Skeletal muscle satellite cell (primary cell): ENCODE results near the gene ANG.
"Not testable (repeated sequence)": the region's sequence is repeated elsewhere in the genome, so short reads cannot be mapped to it uniquely, and the experiment has no call there.

ENCODE experiments used
- H3K27me3 ChIP-seq: 2 replicates; pipeline ENCODE4 v1.7.0; 2013; ENCODE audit warnings: low read length; ENCODE audit not compliant: control insufficient read depth, insufficient read depth
- H3K36me3 ChIP-seq: 2 replicates; pipeline ENCODE4 v1.7.0; 2013; ENCODE audit warnings: mild to moderate bottlenecking, control low read depth, low read length; ENCODE audit not compliant: insufficient read depth
- H3K4me1 ChIP-seq: 2 replicates; pipeline ENCODE4 v1.7.0; 2013; ENCODE audit warnings: low read length; ENCODE audit not compliant: control insufficient read depth, insufficient read depth
- H3K4me2 ChIP-seq: 2 replicates; pipeline ENCODE4 v1.7.0; 2013; ENCODE audit warnings: mild to moderate bottlenecking, low read length
- H3K4me3 ChIP-seq: 2 replicates; pipeline ENCODE4 v1.7.0; 2013; ENCODE audit warnings: low read length
- H3K9ac ChIP-seq: 2 replicates; pipeline ENCODE4 v1.7.0; 2013; ENCODE audit warnings: mild to moderate bottlenecking, low read depth, low read length, moderate library complexity
- H3K9me3 ChIP-seq: replicated peaks from 2 replicates; pipeline ENCODE4 v1.7.0; 2013; ENCODE audit warnings: mild to moderate bottlenecking, control low read depth, low read length

The ANG gene

DNA sequence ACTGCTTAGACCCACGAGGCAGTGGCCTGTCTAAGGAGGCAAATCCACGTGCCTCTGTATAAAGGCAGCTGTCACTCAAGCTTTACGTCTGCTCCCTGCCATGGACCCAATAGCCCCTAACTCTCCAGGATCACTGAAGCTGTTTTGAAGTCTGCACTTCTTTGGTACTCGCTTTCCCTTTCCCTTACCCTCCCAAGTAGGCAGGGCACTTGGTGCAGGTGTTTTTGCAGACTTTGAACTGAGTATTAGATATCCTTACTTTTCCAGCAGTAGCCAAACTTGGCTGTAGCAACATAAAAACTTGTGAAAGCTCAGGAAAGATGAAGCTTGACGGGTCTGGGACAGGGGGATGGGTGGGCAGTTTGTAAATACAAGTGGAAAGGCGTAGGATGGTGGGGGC is 29.2 kb upstream of the ANG start:
- H3K4me2 ChIP-seq = no peak overlapping the region
- H3K36me3 ChIP-seq = no peaks in the 10 kb centered on the region
- H3K9me3 ChIP-seq = no peaks in the 10 kb centered on the region
- H3K4me3 ChIP-seq = no peak overlapping the region
- peaks cover 62% of the 10 kb centered on the region for H3K27me3 ChIP-seq
- no peak overlapping the region for H3K9ac ChIP-seq
- no peaks in the 10 kb centered on the region for H3K4me1 ChIP-seq

DNA sequence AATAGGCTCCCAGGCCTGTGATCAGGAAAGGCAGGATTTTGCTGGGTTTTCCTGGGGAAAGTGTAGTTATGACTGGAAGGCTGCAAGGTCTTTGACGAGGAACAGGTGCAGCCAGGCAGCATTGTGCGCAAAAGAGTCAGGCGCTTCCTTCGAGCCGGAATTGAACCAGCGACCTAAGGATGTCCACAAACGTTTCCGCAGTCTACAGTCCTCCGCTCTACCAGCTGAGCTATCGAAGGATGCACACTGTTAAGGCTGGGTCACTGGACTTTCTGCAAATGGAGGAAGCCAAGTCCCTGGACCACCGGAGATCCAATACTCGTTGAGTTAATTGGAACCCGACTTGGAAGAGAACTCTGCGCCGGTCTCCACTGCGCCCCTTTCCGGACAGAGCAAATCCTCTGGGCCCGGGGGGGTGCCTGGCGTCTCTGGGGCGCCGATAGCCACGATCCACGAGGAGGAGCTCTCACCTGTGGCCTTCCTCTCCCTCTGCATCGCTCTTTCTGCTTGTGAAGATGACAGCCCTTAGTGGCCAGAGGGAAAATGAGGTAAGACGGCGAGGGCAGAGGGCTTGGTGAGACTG is 28.7 kb upstream of the ANG start:
- Histone ChIP-seq H3K9me3 (no peaks in the 10 kb centered on the region), H3K36me3 (no peaks in the 10 kb centered on the region), H3K9ac (no peak overlapping the region), H3K4me1 (no peaks in the 10 kb centered on the region), H3K27me3 (peaks cover 67% of the 10 kb centered on the region), H3K4me3 (no peak overlapping the region), H3K4me2 (no peak overlapping the region)

DNA sequence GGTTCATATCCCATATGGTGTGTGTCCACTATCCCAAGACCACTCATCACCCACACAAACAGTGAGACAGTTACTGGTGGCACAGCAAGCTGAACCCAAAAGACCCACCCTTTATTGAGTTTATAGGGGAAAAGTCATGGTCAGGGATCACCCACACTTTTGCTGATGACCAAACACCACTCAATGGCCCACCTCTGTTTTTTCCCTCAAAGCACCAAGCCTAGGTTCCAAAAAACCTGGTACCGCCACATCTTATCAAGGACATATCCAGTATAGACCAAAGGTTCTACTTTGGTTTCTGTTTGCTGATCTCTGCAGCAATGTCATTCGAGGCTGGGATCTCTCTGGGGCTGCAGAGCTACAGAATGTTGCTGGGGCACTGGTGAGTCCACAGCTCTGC is 27.4 kb upstream of the ANG start:
- no peak overlapping the region for H3K4me3 ChIP-seq
- H3K9ac ChIP-seq = no peak overlapping the region
- H3K9me3 ChIP-seq = no peaks in the 10 kb centered on the region
- H3K36me3 ChIP-seq = no peaks in the 10 kb centered on the region
- H3K4me1 ChIP-seq = no peaks in the 10 kb centered on the region
- H3K4me2 ChIP-seq = no peak overlapping the region
- H3K27me3 ChIP-seq = peaks cover 66% of the 10 kb centered on the region

- peak overlapping the region; percentile 10 for H3K4me3 ChIP-seq
- H3K9ac ChIP-seq = no peak overlapping the region
- H3K27me3 ChIP-seq = peaks cover 62% of the 10 kb centered on the region
- H3K36me3 ChIP-seq = no peaks in the 10 kb centered on the region
- peak overlapping the region; percentile 43 for H3K4me2 ChIP-seq
- H3K9me3 ChIP-seq = no peaks in the 10 kb centered on the region
- no peaks in the 10 kb centered on the region for H3K4me1 ChIP-seq
These were observed 25.4 kb upstream of the ANG start for GRCh38 chr14:20662968-20663732.

DNA sequence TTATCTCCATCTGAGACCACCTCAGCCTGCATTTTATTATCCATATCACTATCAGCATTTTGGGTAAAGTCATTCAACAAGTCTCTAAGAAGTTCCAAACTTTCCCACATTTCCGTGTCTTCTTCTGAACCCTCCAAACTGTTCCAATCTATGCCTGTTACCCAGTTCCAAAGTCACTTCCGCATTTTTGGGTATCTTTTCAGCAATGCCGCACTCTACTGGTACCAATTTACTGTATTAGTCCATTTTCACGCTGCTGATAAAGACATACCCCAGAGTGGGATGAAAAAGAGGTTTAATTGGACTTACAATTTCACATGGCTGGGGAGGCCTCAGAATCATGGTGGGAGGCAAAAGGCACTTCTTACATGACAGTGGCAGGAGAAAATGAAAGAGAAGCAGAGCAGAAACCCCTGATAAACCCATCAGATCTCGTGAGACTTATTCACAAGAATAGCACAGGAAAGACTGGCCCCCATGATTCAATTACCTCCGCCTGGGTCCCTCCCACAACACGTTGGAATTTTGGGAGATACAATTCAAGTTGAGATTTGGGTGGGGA is 22.1 kb upstream of the ANG start:
- H3K4me3 ChIP-seq, H3K9ac ChIP-seq, H3K4me2 ChIP-seq, H3K4me1 ChIP-seq, H3K9me3 ChIP-seq, H3K36me3 ChIP-seq: not testable (repeated sequence)
- H3K27me3 ChIP-seq = peaks cover 45% of the 10 kb centered on the region

DNA sequence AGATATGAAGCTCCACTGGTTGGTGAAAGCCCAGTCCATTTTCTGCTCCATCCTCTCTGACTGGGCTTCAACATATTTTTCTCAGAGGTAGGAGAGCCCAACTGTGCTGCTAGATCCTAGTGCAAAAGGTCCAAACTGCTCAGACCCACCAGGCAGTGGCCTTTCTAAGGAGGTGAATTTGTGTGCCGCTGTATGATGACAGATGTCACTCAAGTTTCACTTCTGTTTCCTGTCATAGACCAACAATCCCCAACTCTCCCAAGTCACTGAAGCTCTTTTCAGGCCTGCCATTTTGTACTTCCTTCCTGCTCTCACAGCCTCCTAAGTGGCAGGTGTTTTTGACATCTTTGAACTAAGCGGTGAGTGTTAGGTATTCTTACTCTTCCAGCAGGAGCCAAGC is 20.6 kb upstream of the ANG start:
- Histone ChIP-seq H3K4me2 (no peak overlapping the region), H3K9me3 (no peaks in the 10 kb centered on the region), H3K36me3 (no peaks in the 10 kb centered on the region), H3K27me3 (peaks cover 37% of the 10 kb centered on the region), H3K4me3 (no peak overlapping the region), H3K4me1 (no peaks in the 10 kb centered on the region), H3K9ac (no peak overlapping the region)

GRCh38 chr14:20668969-20669368 is 19.6 kb upstream of the ANG start:
- H3K9me3 ChIP-seq = no peaks in the 10 kb centered on the region
- H3K9ac ChIP-seq = no peak overlapping the region
- no peaks in the 10 kb centered on the region for H3K4me1 ChIP-seq
- H3K27me3 ChIP-seq = peaks cover 29% of the 10 kb centered on the region
- H3K4me3 ChIP-seq = no peak overlapping the region
- no peaks in the 10 kb centered on the region for H3K36me3 ChIP-seq
- no peak overlapping the region for H3K4me2 ChIP-seq

DNA sequence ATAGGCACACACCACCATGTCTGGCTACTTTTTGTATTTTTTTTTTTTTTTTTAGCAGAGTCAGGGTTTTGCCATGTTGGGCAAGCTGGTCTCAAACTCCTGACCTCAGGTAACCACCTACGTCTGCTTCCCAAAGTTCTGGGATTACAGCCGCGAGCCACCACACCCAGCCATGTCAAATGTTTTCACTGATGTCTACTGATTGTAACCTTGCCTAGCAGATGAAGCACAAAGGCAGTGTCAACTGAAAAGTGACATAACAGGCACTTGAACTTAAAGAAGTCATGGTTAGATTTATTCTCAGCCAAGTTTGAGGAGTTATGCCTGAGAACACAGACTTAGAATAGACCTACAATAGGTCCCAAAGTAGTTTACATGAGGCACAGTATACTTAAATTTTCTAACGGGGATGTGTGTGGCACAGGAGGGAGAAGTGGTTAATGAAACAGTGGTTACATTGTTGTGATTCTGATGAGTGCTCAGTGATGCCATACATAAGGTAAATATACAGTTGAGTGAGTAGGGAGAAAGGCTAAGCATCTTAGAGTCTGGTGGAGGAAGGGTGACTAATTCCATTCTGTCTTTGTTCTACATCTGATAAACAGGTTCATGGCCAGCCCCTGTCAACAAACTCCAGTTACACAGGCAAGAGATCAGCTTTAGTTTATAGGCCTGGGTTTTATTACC is 16.8 kb upstream of the ANG start:
- Histone ChIP-seq H3K4me2 (no peak overlapping the region), H3K36me3 (no peaks in the 10 kb centered on the region), H3K9ac (no peak overlapping the region), H3K4me1 (no peaks in the 10 kb centered on the region), H3K9me3 (no peaks in the 10 kb centered on the region), H3K27me3 (peaks cover 22% of the 10 kb centered on the region), H3K4me3 (no peak overlapping the region)

DNA sequence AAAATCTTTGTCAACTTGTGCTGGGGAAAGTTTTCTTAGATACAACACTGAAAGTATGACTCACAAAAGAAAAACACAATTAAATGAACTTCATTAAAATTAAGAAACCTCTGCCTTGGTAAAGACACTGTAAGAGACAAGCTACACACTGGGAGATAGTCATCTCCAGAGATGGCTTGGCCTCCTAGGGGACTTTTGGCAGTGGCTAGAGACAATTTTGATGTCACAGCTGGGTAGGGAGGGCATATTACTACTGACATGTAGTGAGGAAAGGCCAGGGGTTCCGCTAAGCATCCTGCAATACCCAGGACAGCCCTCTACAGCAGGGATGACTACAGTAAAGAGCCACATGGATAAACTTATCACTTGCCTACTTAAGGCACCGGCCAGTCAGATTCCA is 12.9 kb upstream of the ANG start:
- Histone ChIP-seq H3K27me3 (peaks cover 13% of the 10 kb centered on the region), H3K4me2 (no peak overlapping the region), H3K9me3 (no peaks in the 10 kb centered on the region), H3K4me3 (no peak overlapping the region), H3K36me3 (no peaks in the 10 kb centered on the region), H3K4me1 (peaks cover 5% of the 10 kb centered on the region), H3K9ac (no peak overlapping the region)

- Histone ChIP-seq H3K4me1 (peaks cover 9% of the 10 kb centered on the region), H3K9me3 (no peaks in the 10 kb centered on the region), H3K27me3 (peaks cover 13% of the 10 kb centered on the region), H3K9ac (no peak overlapping the region), H3K4me3 (no peak overlapping the region), H3K36me3 (no peaks in the 10 kb centered on the region), H3K4me2 (no peak overlapping the region)
These were observed 12.5 kb upstream of the ANG start for GRCh38 chr14:20676072-20676471.

GRCh38 chr14:20679907-20680306 is 8.7 kb upstream of the ANG start:
- Histone ChIP-seq H3K4me2 (no peak overlapping the region), H3K4me3 (no peak overlapping the region), H3K9ac (no peak overlapping the region), H3K36me3 (no peaks in the 10 kb centered on the region), H3K4me1 (peaks cover 10% of the 10 kb centered on the region), H3K9me3 (no peaks in the 10 kb centered on the region), H3K27me3 (peaks cover 9% of the 10 kb centered on the region)
